ENCODE data around the gene DOCK9. TPM values are rescaled to one million over a fixed set of nuclear protein-coding genes. Genes with fewer than 3 reads are reported as not detected.

Gene DOCK9
- total RNA-seq, 1 experiment from 2014 or later = 4.5 TPM

GRCh38 chr13:98951266-98951665, 26.6 kb downstream of the DOCK9 start:
- BruUV-seq (replicated peaks) = no TSS peak
- no peak overlapping the region for H3K27ac ChIP-seq (ENCODE audit: low read depth, low read length, poor library complexity, severe bottlenecking)
- TF ChIP-seq EZH2 (IDR thresholded peaks at IDR 0.05; ENCODE audit: borderline replicate concordance, low read depth, low read length, poor library complexity, severe bottlenecking) = no peak
- H3K4me1 ChIP-seq (ENCODE audit: insufficient read depth, low read length, poor library complexity, severe bottlenecking) = no peaks in the 10 kb centered on the region
- ChIA-PET POLR2A (ENCODE audit: low non-redundant PET) (no interaction called here), CTCF (no interaction called here)
- no peak for DNase-seq (ENCODE audit: low spot score)
- H3K27me3 ChIP-seq (replicated peaks; ENCODE audit: insufficient read depth, low read depth, low read length, poor library complexity) = no peaks in the 10 kb centered on the region
- no peak overlapping the region for H3K4me3 ChIP-seq (ENCODE audit: low read depth, low read length, poor library complexity, severe bottlenecking)
- no peaks in the 10 kb centered on the region for H3K36me3 ChIP-seq (ENCODE audit: insufficient read depth, low read length, poor library complexity, severe bottlenecking)
- no peaks in the 10 kb centered on the region for H3K9me3 ChIP-seq (ENCODE audit: low read depth, low read length, poor library complexity, severe bottlenecking)
- intact Hi-C loops (cut with micrococcal nuclease; ENCODE audit: unreplicated experiment) = no loop called here

GRCh38 chr13:98950705-98951104, 27.2 kb downstream of the DOCK9 start:
- H3K4me1 ChIP-seq (ENCODE audit: insufficient read depth, low read length, poor library complexity, severe bottlenecking) = no peaks in the 10 kb centered on the region
- intact Hi-C loops (cut with micrococcal nuclease; ENCODE audit: unreplicated experiment) = no loop called here
- no peak overlapping the region for H3K27ac ChIP-seq (ENCODE audit: low read depth, low read length, poor library complexity, severe bottlenecking)
- no peak overlapping the region for H3K4me3 ChIP-seq (ENCODE audit: low read depth, low read length, poor library complexity, severe bottlenecking)
- CTCF ChIA-PET = no interaction called here
- no TSS peak for BruUV-seq (replicated peaks)
- no peaks in the 10 kb centered on the region for H3K9me3 ChIP-seq (ENCODE audit: low read depth, low read length, poor library complexity, severe bottlenecking)
- no peak for DNase-seq (ENCODE audit: low spot score)
- POLR2A ChIA-PET (ENCODE audit: low non-redundant PET) = no interaction called here
- TF ChIP-seq CTCF (conservative IDR thresholded peaks at IDR 0.05; ENCODE audit: low read depth, low read length) (no peak), EZH2 (IDR thresholded peaks at IDR 0.05; ENCODE audit: borderline replicate concordance, low read depth, low read length, poor library complexity, severe bottlenecking) (no peak)
- no peaks in the 10 kb centered on the region for H3K36me3 ChIP-seq (ENCODE audit: insufficient read depth, low read length, poor library complexity, severe bottlenecking)
- no peaks in the 10 kb centered on the region for H3K27me3 ChIP-seq (replicated peaks; ENCODE audit: insufficient read depth, low read depth, low read length, poor library complexity)

- DNase-seq (ENCODE audit: low spot score) = peak; percentile 28
- ChIA-PET POLR2A (ENCODE audit: low non-redundant PET) (no interaction called here), CTCF (no interaction called here)
- no peaks in the 10 kb centered on the region for H3K4me1 ChIP-seq (ENCODE audit: insufficient read depth, low read length, poor library complexity, severe bottlenecking)
- intact Hi-C loops (cut with micrococcal nuclease; ENCODE audit: unreplicated experiment) = no loop called here
- H3K9me3 ChIP-seq (ENCODE audit: low read depth, low read length, poor library complexity, severe bottlenecking) = no peaks in the 10 kb centered on the region
- H3K4me3 ChIP-seq (ENCODE audit: low read depth, low read length, poor library complexity, severe bottlenecking) = no peak overlapping the region
- no peak for TF ChIP-seq EZH2 (IDR thresholded peaks at IDR 0.05; ENCODE audit: borderline replicate concordance, low read depth, low read length, poor library complexity, severe bottlenecking)
- TF ChIP-seq CTCF (conservative IDR thresholded peaks at IDR 0.05; ENCODE audit: low read depth, low read length) = no peak
- no peaks in the 10 kb centered on the region for H3K27me3 ChIP-seq (replicated peaks; ENCODE audit: insufficient read depth, low read depth, low read length, poor library complexity)
- H3K36me3 ChIP-seq (ENCODE audit: insufficient read depth, low read length, poor library complexity, severe bottlenecking) = no peaks in the 10 kb centered on the region
- BruUV-seq (replicated peaks) = no TSS peak
- no peak overlapping the region for H3K27ac ChIP-seq (ENCODE audit: low read depth, low read length, poor library complexity, severe bottlenecking)
Observed at GRCh38 chr13:98947925-98948324, 29.9 kb downstream of the DOCK9 start.

GRCh38 chr13:98945863-98946605, 31.8 kb downstream of the DOCK9 start:
- TF ChIP-seq EZH2 (IDR thresholded peaks at IDR 0.05; ENCODE audit: borderline replicate concordance, low read depth, low read length, poor library complexity, severe bottlenecking) (no peak), CTCF (conservative IDR thresholded peaks at IDR 0.05; ENCODE audit: low read depth, low read length) (no peak)
- Histone ChIP-seq H3K9me3 (ENCODE audit: low read depth, low read length, poor library complexity, severe bottlenecking) (no peaks in the 10 kb centered on the region), H3K4me1 (ENCODE audit: insufficient read depth, low read length, poor library complexity, severe bottlenecking) (no peaks in the 10 kb centered on the region), H3K27me3 (replicated peaks; ENCODE audit: insufficient read depth, low read depth, low read length, poor library complexity) (no peaks in the 10 kb centered on the region), H3K27ac (ENCODE audit: low read depth, low read length, poor library complexity, severe bottlenecking) (no peak overlapping the region), H3K4me3 (ENCODE audit: low read depth, low read length, poor library complexity, severe bottlenecking) (no peak overlapping the region), H3K36me3 (ENCODE audit: insufficient read depth, low read length, poor library complexity, severe bottlenecking) (no peaks in the 10 kb centered on the region)
- no TSS peak for BruUV-seq (replicated peaks)
- intact Hi-C loops (cut with micrococcal nuclease; ENCODE audit: unreplicated experiment) = no loop called here
- ChIA-PET POLR2A (ENCODE audit: low non-redundant PET) (interaction anchor here (0.6 kb wide), 1 partner anchor 23 kb away, joined by 6 read pairs; no protein-coding TSS in a partner anchor), CTCF (no interaction called here)
- no peak for DNase-seq (ENCODE audit: low spot score)

All from A673 (cell line).